Fibroblast of skin of right quadriceps (primary cell): Measurements from ENCODE around the gene ULK4.
"Not testable (repeated sequence)": the region's sequence is repeated elsewhere in the genome, so short reads cannot be mapped to it uniquely, and the experiment has no call there.

Source experiments
- DNase-seq: peaks from one replicate; pipeline ENCODE4 v3.0.0-alpha.2; 2013

ULK4 gene

GRCh38 chr3:41293169-41293681 is 668.7 kb downstream of the ULK4 start:
- no peak for DNase-seq

- no peak for DNase-seq
These were observed 671.2 kb downstream of the ULK4 start for GRCh38 chr3:41290736-41291135.

GRCh38 chr3:41290306-41290705 is 671.6 kb downstream of the ULK4 start:
- no peak for DNase-seq

GRCh38 chr3:41288785-41289184 is 673.1 kb downstream of the ULK4 start:
- DNase-seq: no peak

- no peak for DNase-seq
These were observed 675.6 kb downstream of the ULK4 start for GRCh38 chr3:41286305-41286704.

- DNase-seq: not testable (repeated sequence)
These were observed 677.0 kb downstream of the ULK4 start for GRCh38 chr3:41284934-41285333.

- DNase-seq: no peak
These were observed 684.0 kb downstream of the ULK4 start for GRCh38 chr3:41277790-41278465.

GRCh38 chr3:41276191-41276590 is 685.7 kb downstream of the ULK4 start:
- no peak for DNase-seq

- peak; percentile 42 for DNase-seq
These were observed 686.8 kb downstream of the ULK4 start for GRCh38 chr3:41274944-41275668.

GRCh38 chr3:41272667-41273066 is 689.2 kb downstream of the ULK4 start:
- no peak for DNase-seq

- DNase-seq: peak; percentile 93
These were observed 693.8 kb downstream of the ULK4 start for GRCh38 chr3:41267975-41268640.

GRCh38 chr3:41265823-41266273 is 696.1 kb downstream of the ULK4 start:
- DNase-seq: peak; percentile 94

GRCh38 chr3:41265011-41265545 is 696.8 kb downstream of the ULK4 start:
- peak; percentile 34 for DNase-seq

- no peak for DNase-seq
These were observed 701.8 kb downstream of the ULK4 start for GRCh38 chr3:41260063-41260450.

GRCh38 chr3:41259449-41260062 is 702.3 kb downstream of the ULK4 start:
- DNase-seq: peak; percentile 39

GRCh38 chr3:41258239-41258800 is 703.6 kb downstream of the ULK4 start:
- DNase-seq: no peak

- no peak for DNase-seq
These were observed 710.3 kb downstream of the ULK4 start for GRCh38 chr3:41251593-41251992.

GRCh38 chr3:41250825-41251224 is 711.1 kb downstream of the ULK4 start:
- DNase-seq: no peak

GRCh38 chr3:41249318-41249717 is 712.6 kb downstream of the ULK4 start:
- DNase-seq: no peak

- no peak for DNase-seq
These were observed 713.4 kb downstream of the ULK4 start for GRCh38 chr3:41248525-41248924.

- DNase-seq: peak; percentile 20
These were observed 714.6 kb downstream of the ULK4 start for GRCh38 chr3:41247055-41248004.
